ENCODE results near the gene GFY.

The GFY gene

GRCh38 chr19:49428547-49429451, 3.6 kb downstream of the GFY start:
- peaks cover 4 to 24% (median 18%) of the 10 kb centered on the region in 11 experiments; a peak in 15 of 22 replicates for H3K9me3 ChIP-seq (replicated peaks in 1 of 11)
- peaks cover 0 to 9% (median 0%) of the 10 kb centered on the region in 11 experiments; a peak in 6 of 22 replicates for H4K20me1 ChIP-seq
- peak overlapping the region in 9 of 11 experiments; percentile 21 to 70 (median 51); a peak in 11 of 22 replicates for H3K4me2 ChIP-seq
- H3K4me3 ChIP-seq, result 0 out of 20 replicates have a peak overlapping the region, but pooled peaks of 1 of the 10 experiments have one; percentile 26
- peaks cover 22 to 65% (median 50%) of the 10 kb centered on the region in 10 experiments for H3K4me1 ChIP-seq
- H3K27me3 ChIP-seq, result peaks cover 100% of the 10 kb centered on the region in 11 experiments
- no peaks in the 10 kb centered on the region for H3K36me3 ChIP-seq
- H3K9ac ChIP-seq, result no peak overlapping the region
- no peak overlapping the region for H3K27ac ChIP-seq
- no peak for TF ChIP-seq Cebpa-rat (IDR thresholded peaks at IDR 0.05)

DNA sequence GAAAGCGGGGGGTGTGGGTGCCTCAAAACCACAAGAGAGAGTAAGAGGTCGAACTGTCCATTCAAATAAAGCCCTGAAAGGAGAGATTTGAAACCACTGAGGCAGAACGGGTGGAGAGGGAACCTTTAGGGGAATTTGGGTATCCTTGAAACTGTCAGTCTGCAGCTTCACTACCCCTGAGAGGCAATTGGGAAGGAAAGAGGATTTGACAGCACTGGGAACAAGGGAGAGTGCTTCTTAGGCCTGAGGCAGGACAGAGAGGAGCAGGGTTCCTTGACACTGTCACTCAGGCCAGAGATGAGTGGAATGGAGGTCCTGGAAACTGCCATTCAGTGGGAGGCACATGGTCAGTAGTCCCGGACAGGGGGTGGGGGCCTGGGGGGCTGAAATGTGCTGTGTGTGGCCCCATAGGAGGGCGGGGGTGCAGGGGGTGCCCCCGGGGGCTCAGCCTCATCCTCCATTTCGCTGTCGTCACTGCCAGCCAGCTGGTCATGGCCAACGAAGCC, 5.0 kb downstream of the GFY start:
- Histone ChIP-seq H3K27ac (no peak overlapping the region), H3K9ac (no peak overlapping the region), H3K9me3 (replicated peaks in 1 of 11) (peaks cover 4 to 27% (median 18%) of the 10 kb centered on the region in 11 experiments; a peak in 15 of 22 replicates), H3K36me3 (no peaks in the 10 kb centered on the region), H3K27me3 (peaks cover 100% of the 10 kb centered on the region in 11 experiments), H3K4me1 (peaks cover 19 to 54% (median 42%) of the 10 kb centered on the region in 10 experiments), H4K20me1 (peaks cover 0 to 9% (median 0%) of the 10 kb centered on the region in 11 experiments; a peak in 4 of 22 replicates), H3K4me2 (peak overlapping the region in 6 of 11 experiments; percentile 9 to 16 (median 12); a peak in 5 of 22 replicates), H3K4me3 (no peak overlapping the region)
- TF ChIP-seq Cebpa-rat (IDR thresholded peaks at IDR 0.05), result no peak

- Histone ChIP-seq H3K4me3 (no peak overlapping the region), H3K4me1 (peaks cover 16 to 48% (median 36%) of the 10 kb centered on the region in 10 experiments), H3K27me3 (peaks cover 100% of the 10 kb centered on the region in 11 experiments), H4K20me1 (peaks cover 0 to 9% (median 0%) of the 10 kb centered on the region in 11 experiments; a peak in 5 of 22 replicates), H3K9ac (no peak overlapping the region), H3K4me2 (peak overlapping the region in 3 of 11 experiments; percentile 9 to 16 (median 15); a peak in 3 of 22 replicates), H3K9me3 (replicated peaks in 1 of 11) (peaks cover 4 to 29% (median 18%) of the 10 kb centered on the region in 11 experiments; a peak in 15 of 22 replicates), H3K36me3 (no peaks in the 10 kb centered on the region), H3K27ac (no peak overlapping the region)
- no peak for TF ChIP-seq Cebpa-rat (IDR thresholded peaks at IDR 0.05)
Observed at GRCh38 chr19:49430678-49431329, 5.6 kb downstream of the GFY start.

DNA sequence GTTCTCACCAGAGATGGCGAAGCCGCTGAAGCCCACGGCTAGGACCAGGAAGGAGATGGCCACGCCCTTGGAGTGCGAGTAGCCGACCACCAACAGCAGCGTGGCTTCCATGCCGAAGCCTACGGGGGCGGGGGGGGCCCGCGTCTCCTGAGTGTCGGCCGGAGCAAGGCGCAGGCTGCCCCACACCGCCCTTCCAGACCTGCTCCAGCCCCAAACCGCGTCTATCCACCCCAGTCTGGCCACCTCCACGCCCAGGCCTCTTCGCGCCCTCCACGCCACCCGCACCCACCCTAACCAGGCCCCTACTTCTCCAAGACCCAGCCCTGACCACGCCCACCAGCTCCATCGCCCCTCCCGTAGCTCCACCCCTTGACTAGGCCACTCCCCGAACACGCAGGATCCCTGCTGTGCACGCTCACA, 6.2 kb downstream of the GFY start:
- no peak for TF ChIP-seq Cebpa-rat (IDR thresholded peaks at IDR 0.05)
- Histone ChIP-seq H3K9me3 (replicated peaks in 1 of 11) (peaks cover 4 to 32% (median 18%) of the 10 kb centered on the region in 11 experiments; a peak in 15 of 22 replicates), H3K27ac (no peak overlapping the region), H3K36me3 (no peaks in the 10 kb centered on the region), H3K27me3 (peaks cover 100% of the 10 kb centered on the region in 11 experiments), H3K4me1 (peaks cover 10 to 43% (median 31%) of the 10 kb centered on the region in 10 experiments), H4K20me1 (peaks cover 0 to 10% (median 0%) of the 10 kb centered on the region in 11 experiments; a peak in 5 of 22 replicates), H3K4me3 (no peak overlapping the region), H3K4me2 (peak overlapping the region in 2 of 11 experiments; percentile 9 to 15; a peak in 1 of 22 replicates), H3K9ac (no peak overlapping the region)

GRCh38 chr19:49432141-49433073, 7.2 kb downstream of the GFY start:
- no peak for TF ChIP-seq Cebpa-rat (IDR thresholded peaks at IDR 0.05)
- no peak overlapping the region for H3K27ac ChIP-seq
- peaks cover 0 to 10% (median 0%) of the 10 kb centered on the region in 11 experiments; a peak in 4 of 22 replicates for H4K20me1 ChIP-seq
- peak overlapping the region in 1 of 11 experiments; percentile 17; a peak in 1 of 22 replicates for H3K4me2 ChIP-seq
- peaks cover 4 to 35% (median 18%) of the 10 kb centered on the region in 11 experiments; a peak in 15 of 22 replicates for H3K9me3 ChIP-seq (replicated peaks in 1 of 11)
- no peaks in the 10 kb centered on the region for H3K36me3 ChIP-seq
- 0 out of 20 replicates have a peak overlapping the region, but pooled peaks of 1 of the 10 experiments have one; percentile 7 for H3K4me3 ChIP-seq
- peaks cover 100% of the 10 kb centered on the region in 11 experiments for H3K27me3 ChIP-seq
- H3K9ac ChIP-seq, result no peak overlapping the region
- peaks cover 8 to 32% (median 20%) of the 10 kb centered on the region in 10 experiments; a peak in 17 of 20 replicates for H3K4me1 ChIP-seq

GRCh38 chr19:49433240-49433901, 8.2 kb downstream of the GFY start:
- peaks cover 0 to 12% (median 0%) of the 10 kb centered on the region in 11 experiments; a peak in 5 of 22 replicates for H4K20me1 ChIP-seq
- no peaks in the 10 kb centered on the region for H3K36me3 ChIP-seq
- no peak overlapping the region for H3K9ac ChIP-seq
- no peak overlapping the region for H3K4me3 ChIP-seq
- H3K27me3 ChIP-seq, result peaks cover 100% of the 10 kb centered on the region in 11 experiments
- H3K27ac ChIP-seq, result no peak overlapping the region
- peaks cover 4 to 35% (median 18%) of the 10 kb centered on the region in 11 experiments; a peak in 15 of 22 replicates for H3K9me3 ChIP-seq (replicated peaks in 1 of 11)
- peaks cover 0 to 23% (median 11%) of the 10 kb centered on the region in 10 experiments; a peak in 14 of 20 replicates for H3K4me1 ChIP-seq
- TF ChIP-seq Cebpa-rat (IDR thresholded peaks at IDR 0.05), result no peak
- no peak overlapping the region for H3K4me2 ChIP-seq

GRCh38 chr19:49434907-49435583, 9.9 kb downstream of the GFY start:
- H4K20me1 ChIP-seq, result peaks cover 0 to 13% (median 0%) of the 10 kb centered on the region in 11 experiments; a peak in 6 of 22 replicates
- H3K9ac ChIP-seq, result no peak overlapping the region
- H3K4me3 ChIP-seq, result no peak overlapping the region
- no peak overlapping the region for H3K4me2 ChIP-seq
- no peaks in the 10 kb centered on the region for H3K36me3 ChIP-seq
- no peak for TF ChIP-seq Cebpa-rat (IDR thresholded peaks at IDR 0.05)
- peaks cover 0 to 19% (median 9%) of the 10 kb centered on the region in 10 experiments; a peak in 8 of 20 replicates for H3K4me1 ChIP-seq
- peaks cover 4 to 35% (median 18%) of the 10 kb centered on the region in 11 experiments; a peak in 15 of 22 replicates for H3K9me3 ChIP-seq (replicated peaks in 1 of 11)
- peaks cover 100% of the 10 kb centered on the region in 11 experiments for H3K27me3 ChIP-seq
- no peak overlapping the region for H3K27ac ChIP-seq
